Neuronal stem cell (in vitro differentiated cells): ENCODE results near the gene ING5.

Experiments
- DNase-seq: peaks from one replicate; pipeline ENCODE4 v3.0.0-alpha.2; 2013; ENCODE audit warnings: low spot score
- H2AFZ ChIP-seq: one replicate; pipeline ENCODE4 v1.6.1; 2013; ENCODE audit warnings: mild to moderate bottlenecking, low read length, inconsistent platforms
- H2AK5ac ChIP-seq: 2 replicates; pipeline ENCODE4 v1.6.1; 2013; ENCODE audit warnings: low read depth, mild to moderate bottlenecking, inconsistent platforms, low read length, moderate library complexity, mixed read lengths
- H2BK120ac ChIP-seq: 2 replicates; pipeline ENCODE4 v1.6.1; 2013; ENCODE audit warnings: low read depth, mild to moderate bottlenecking, inconsistent platforms, low read length, moderate library complexity, mixed read lengths
- H2BK12ac ChIP-seq: one replicate; pipeline ENCODE4 v1.6.1; 2013; ENCODE audit warnings: low read length, inconsistent platforms
- H2BK15ac ChIP-seq: 2 replicates; pipeline ENCODE4 v1.6.1; 2013; ENCODE audit warnings: mild to moderate bottlenecking, low read length, inconsistent platforms, mixed read lengths
- H2BK5ac ChIP-seq: one replicate; pipeline ENCODE4 v1.6.1; 2013; ENCODE audit warnings: inconsistent platforms, mild to moderate bottlenecking, low read length, moderate library complexity
- H3K14ac ChIP-seq: one replicate; pipeline ENCODE4 v1.6.1; 2013; ENCODE audit warnings: low read length, inconsistent platforms
- H3K18ac ChIP-seq: 2 replicates; pipeline ENCODE4 v1.6.1; 2013; ENCODE audit warnings: low read length, inconsistent platforms
- H3K23ac ChIP-seq: 2 replicates; pipeline ENCODE4 v1.6.1; 2013; ENCODE audit warnings: low read depth, mild to moderate bottlenecking, mixed read lengths, low read length, inconsistent platforms; ENCODE audit not compliant: poor library complexity
- H3K27ac ChIP-seq: replicated peaks from 3 replicates; pipeline ENCODE4 v1.5.1; 2013; ENCODE audit warnings: low read length, inconsistent platforms
- H3K27me3 ChIP-seq, 3 experiments: 2 replicates each; pipeline ENCODE4 v1.6.1; 2013; ENCODE audit warnings: low read length in 3 of 3, mild to moderate bottlenecking in 2 of 3, inconsistent platforms in 1 of 3, low read depth in 1 of 3, mixed read lengths in 1 of 3, moderate library complexity in 1 of 3; ENCODE audit not compliant: control insufficient read depth in 3 of 3, insufficient read depth in 3 of 3
- H3K36me3 ChIP-seq, 2 donors: replicated peaks in 1 of 2; 2 replicates each; pipeline ENCODE4 v1.6.1; 2013; ENCODE audit warnings: low read length in 2 of 2; ENCODE audit not compliant: control insufficient read depth in 2 of 2, insufficient read depth in 2 of 2
- H3K4ac ChIP-seq: 2 replicates; pipeline ENCODE4 v1.6.1; 2013; ENCODE audit warnings: inconsistent platforms, mild to moderate bottlenecking, low read length, moderate library complexity
- H3K4me1 ChIP-seq, 2 donors: 1 replicate in 1 of 2; 2 replicates in 1 of 2; pipeline ENCODE4 v1.6.1; 2013; ENCODE audit warnings: low read length in 2 of 2, low read depth in 1 of 2; ENCODE audit not compliant: control insufficient read depth in 2 of 2, insufficient read depth in 1 of 2
- H3K4me2 ChIP-seq: one replicate; pipeline ENCODE4 v1.6.1; 2013; ENCODE audit warnings: mild to moderate bottlenecking, low read length, inconsistent platforms; ENCODE audit not compliant: insufficient read depth, poor library complexity, severe bottlenecking
- H3K4me3 ChIP-seq, 2 donors: 2 replicates each; pipeline ENCODE4 v1.5.1; 2013; ENCODE audit warnings: low read length in 2 of 2, mild to moderate bottlenecking in 2 of 2, inconsistent platforms in 1 of 2, moderate library complexity in 1 of 2
- H3K79me1 ChIP-seq: one replicate; pipeline ENCODE4 v1.6.1; 2013; ENCODE audit warnings: low read depth, mild to moderate bottlenecking, inconsistent platforms, low read length, moderate library complexity
- H3K9ac ChIP-seq: one replicate; pipeline ENCODE4 v1.6.1; 2013; ENCODE audit warnings: mild to moderate bottlenecking, low read depth, low read length, inconsistent platforms; ENCODE audit not compliant: poor library complexity
- H3K9me3 ChIP-seq, 2 donors: replicated peaks in 1 of 2; 2 replicates each; pipeline versions ENCODE3 to v1.6.1; 2013; ENCODE audit warnings: low read length in 2 of 2, mild to moderate bottlenecking in 2 of 2, inconsistent platforms in 1 of 2, low read depth in 1 of 2, mixed read lengths in 1 of 2, moderate library complexity in 1 of 2; ENCODE audit not compliant: control insufficient read depth in 2 of 2, insufficient read depth in 1 of 2
- H4K8ac ChIP-seq: one replicate; pipeline ENCODE4 v1.6.1; 2013; ENCODE audit warnings: low read depth, mild to moderate bottlenecking, inconsistent platforms, low read length, moderate library complexity
- H4K91ac ChIP-seq: one replicate; pipeline ENCODE4 v1.6.1; 2013; ENCODE audit warnings: low read length, low read depth, mild to moderate bottlenecking, inconsistent platforms; ENCODE audit not compliant: poor library complexity
- WGBS, 2 donors: extraction: QIAGEN DNeasy Blood & Tissue Kit; methylation state at CpG; one replicate each; pipeline ENCODE4 v1.1.7; 2013; ENCODE audit warnings: missing lambda C conversion rate in 2 of 2, mixed read lengths in 1 of 2; ENCODE audit not compliant: insufficient read length in 2 of 2, insufficient replicate concordance in 1 of 2; ENCODE audit errors: extremely low coverage in 2 of 2; 5-methylcytosine and 5-hydroxymethylcytosine counted together

ING5 gene

DNA sequence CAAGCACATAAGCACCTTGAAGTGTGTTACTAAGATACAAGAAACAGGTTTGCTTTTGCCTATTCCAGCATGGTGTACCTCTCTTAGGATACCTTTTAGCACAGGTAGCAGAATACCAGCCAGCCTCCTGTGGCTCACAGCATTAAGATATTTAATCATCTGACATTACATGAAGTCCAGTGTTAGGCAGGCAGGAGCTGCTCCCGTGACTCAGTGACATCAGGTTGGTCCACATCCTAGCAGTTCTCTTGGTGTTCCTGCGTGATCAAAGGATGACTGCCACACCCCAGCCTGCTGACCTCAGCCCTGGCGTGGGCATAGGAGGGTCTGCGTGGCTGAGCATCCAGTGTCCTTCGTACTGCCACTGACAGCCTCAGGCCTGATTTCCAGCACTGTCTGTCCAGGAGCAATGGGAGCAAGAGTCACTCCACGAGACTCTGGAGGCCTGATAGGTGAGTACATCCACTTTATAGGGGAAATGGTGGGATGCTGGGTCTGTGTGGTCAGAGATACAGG lies 11.6 kb upstream of the ING5 start:
- Histone ChIP-seq H3K4me1 (peaks cover 3 to 13% of the 10 kb centered on the region in 2 donors), H3K27ac (no peak overlapping the region), H2BK120ac (no peak overlapping the region), H2BK5ac (no peak overlapping the region), H3K79me1 (peaks cover 3% of the 10 kb centered on the region), H2BK12ac (no peak overlapping the region), H4K8ac (no peak overlapping the region), H3K14ac (no peak overlapping the region), H3K9me3 (no peaks in the 10 kb centered on the region), H3K4ac (no peak overlapping the region), H3K4me3 (no peak overlapping the region), H3K36me3 (peaks cover 20 to 57% of the 10 kb centered on the region in 2 donors), H3K23ac (peak overlapping the region; percentile 37), H4K91ac (no peak overlapping the region), H3K9ac (no peak overlapping the region), H3K18ac (no peak overlapping the region), H2AFZ (no peak overlapping the region), H2AK5ac (no peak overlapping the region), H3K27me3 (no peaks in the 10 kb centered on the region), H3K4me2 (no peak overlapping the region), H2BK15ac (no peak overlapping the region)
- no peak for DNase-seq
- no CpG with 5 or more reads among the region's 6 CpGs for WGBS, 2 donors

DNA sequence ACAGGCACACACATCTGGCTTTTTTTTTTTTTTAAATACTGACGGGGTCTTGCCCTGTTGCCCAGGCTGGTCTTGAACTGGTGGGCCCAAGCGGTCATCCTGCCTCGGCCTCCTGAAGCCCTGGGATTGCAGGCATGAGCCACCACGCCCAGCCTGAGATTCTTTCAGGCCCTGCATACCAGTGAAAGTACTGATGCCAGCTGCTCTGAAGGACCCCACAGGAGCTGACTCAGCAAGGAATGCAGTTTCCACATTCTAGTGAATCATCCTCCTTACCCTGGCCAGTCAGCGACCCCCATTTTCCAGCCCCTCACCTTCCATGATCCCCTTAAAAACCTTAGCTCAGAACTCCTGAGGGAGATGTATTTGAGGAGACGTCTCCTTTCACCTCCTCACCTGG lies 9.4 kb upstream of the ING5 start:
- Histone ChIP-seq H2BK15ac (no peak overlapping the region), H3K4me1 (peaks cover 3 to 7% of the 10 kb centered on the region in 2 donors), H2AK5ac (no peak overlapping the region), H3K14ac (no peak overlapping the region), H3K4me2 (no peak overlapping the region), H3K27me3 (no peaks in the 10 kb centered on the region), H3K18ac (no peak overlapping the region), H4K91ac (no peak overlapping the region), H2AFZ (no peak overlapping the region), H3K4me3 (no peak overlapping the region), H3K36me3 (peaks cover 18 to 57% of the 10 kb centered on the region in 2 donors), H3K9me3 (no peaks in the 10 kb centered on the region), H3K9ac (peak overlapping the region; percentile 30), H2BK12ac (no peak overlapping the region), H3K27ac (no peak overlapping the region), H4K8ac (no peak overlapping the region), H3K79me1 (no peaks in the 10 kb centered on the region), H2BK5ac (no peak overlapping the region), H2BK120ac (no peak overlapping the region), H3K4ac (no peak overlapping the region), H3K23ac (no peak overlapping the region)
- WGBS, 2 donors = no CpG with 5 or more reads among the region's 6 CpGs
- DNase-seq = no peak

DNA sequence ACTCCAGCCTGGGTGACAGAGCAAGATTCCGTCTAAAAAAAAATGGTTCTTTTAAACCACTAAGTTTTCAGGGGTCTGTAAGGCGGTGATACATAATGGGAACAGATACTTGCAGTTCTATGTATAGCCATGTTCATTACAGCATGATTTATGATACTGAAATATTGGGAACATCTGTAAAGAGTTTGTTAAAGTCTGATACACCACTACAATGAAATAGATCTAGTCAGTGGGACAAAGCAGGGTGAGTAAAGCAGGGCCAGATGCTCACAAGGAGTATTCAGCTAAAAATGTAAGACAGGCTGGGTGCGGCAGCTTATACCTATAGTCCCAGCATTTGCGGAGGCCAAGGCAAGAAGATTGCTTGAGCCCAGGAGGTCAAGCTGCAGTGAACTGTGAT lies 6.2 kb upstream of the ING5 start:
- no peak for DNase-seq
- no peak overlapping the region for H2BK12ac ChIP-seq
- no peaks in the 10 kb centered on the region for H3K9me3 ChIP-seq
- H3K4me2 ChIP-seq = no peak overlapping the region
- no peak overlapping the region for H4K8ac ChIP-seq
- H3K14ac ChIP-seq = no peak overlapping the region
- no peak overlapping the region for H2BK120ac ChIP-seq
- H3K4ac ChIP-seq = no peak overlapping the region
- WGBS, 2 donors = no CpG with 5 or more reads among the region's 4 CpGs
- no peak overlapping the region for H2BK15ac ChIP-seq
- no peak overlapping the region for H2AK5ac ChIP-seq
- no peaks in the 10 kb centered on the region for H3K27me3 ChIP-seq
- H3K18ac ChIP-seq = no peak overlapping the region
- H3K27ac ChIP-seq = no peak overlapping the region
- no peak overlapping the region for H4K91ac ChIP-seq
- no peaks in the 10 kb centered on the region for H3K4me1 ChIP-seq
- H3K23ac ChIP-seq = no peak overlapping the region
- H3K79me1 ChIP-seq = no peaks in the 10 kb centered on the region
- H2AFZ ChIP-seq = no peak overlapping the region
- H3K4me3 ChIP-seq = no peak overlapping the region
- H3K36me3 ChIP-seq = peaks cover 7 to 43% of the 10 kb centered on the region in 2 donors
- no peak overlapping the region for H3K9ac ChIP-seq
- no peak overlapping the region for H2BK5ac ChIP-seq

DNA sequence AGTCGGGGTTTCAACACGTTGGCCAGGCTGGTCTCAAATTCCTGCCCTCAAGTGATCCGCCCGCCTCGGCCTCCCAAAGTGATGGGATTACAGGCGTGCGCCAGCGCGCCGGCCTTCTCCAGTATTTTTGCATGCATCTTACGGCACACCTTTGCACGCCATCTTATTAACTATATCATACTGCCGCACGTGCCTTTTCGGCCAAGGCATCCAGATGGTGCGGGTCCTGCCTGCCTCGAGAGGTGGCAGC lies 765 bp upstream of the ING5 start:
- H2AFZ ChIP-seq = peak overlapping the region; percentile 90
- H2BK5ac ChIP-seq = no peak overlapping the region
- H3K4me3 ChIP-seq = peak overlapping the region; percentile 95 to 97
- peaks cover 15% of the 10 kb centered on the region for H3K79me1 ChIP-seq
- H3K14ac ChIP-seq = no peak overlapping the region
- no peak overlapping the region for H4K8ac ChIP-seq
- peaks cover 5 to 10% of the 10 kb centered on the region in 2 donors for H3K9me3 ChIP-seq
- H3K4me2 ChIP-seq = peak overlapping the region; percentile 80
- H4K91ac ChIP-seq = no peak overlapping the region
- H3K27ac ChIP-seq = peak overlapping the region; percentile 51
- H3K23ac ChIP-seq = peak overlapping the region; percentile 91
- no peak overlapping the region for H3K4ac ChIP-seq
- no peak overlapping the region for H2BK120ac ChIP-seq
- H3K4me1 ChIP-seq = peaks cover 5 to 7% of the 10 kb centered on the region in 2 donors
- no peak overlapping the region for H3K18ac ChIP-seq
- no CpG with 5 or more reads among the region's 17 CpGs for WGBS, 2 donors
- peak overlapping the region; percentile 88 for H3K9ac ChIP-seq
- H2BK12ac ChIP-seq = no peak overlapping the region
- no peak overlapping the region for H2BK15ac ChIP-seq
- H2AK5ac ChIP-seq = no peak overlapping the region
- DNase-seq = no peak
- H3K27me3 ChIP-seq = no peaks in the 10 kb centered on the region
- peaks cover 9 to 20% of the 10 kb centered on the region in 2 donors for H3K36me3 ChIP-seq
